Glutamatergic neuron (in vitro differentiated cells): Measurements from ENCODE around the gene GIMAP7. TPM values are rescaled to one million over a fixed set of nuclear protein-coding genes. Genes with fewer than 3 reads are reported as not detected.
"Not testable (repeated sequence)": the region's sequence is repeated elsewhere in the genome, so short reads cannot be mapped to it uniquely, and the experiment has no call there.

Experiments
- DNase-seq: peaks from one replicate; pipeline ENCODE4 v3.0.0; 2022
- H3K27ac Mint-ChIP-seq: one replicate; pipeline ENCODE4 v1.8.0; 2020; ENCODE audit warnings: mild to moderate bottlenecking, mixed read lengths, inconsistent platforms; ENCODE audit not compliant: unreplicated experiment
- H3K27me3 Mint-ChIP-seq: one replicate; pipeline ENCODE4 v1.8.0; 2020; ENCODE audit warnings: mild to moderate bottlenecking, moderate library complexity, mixed read lengths, inconsistent platforms; ENCODE audit not compliant: unreplicated experiment
- H3K36me3 Mint-ChIP-seq: one replicate; pipeline ENCODE4 v1.8.0; 2020; ENCODE audit warnings: mild to moderate bottlenecking, mixed read lengths, inconsistent platforms; ENCODE audit not compliant: unreplicated experiment
- H3K4me1 Mint-ChIP-seq: one replicate; pipeline ENCODE4 v1.8.0; 2020; ENCODE audit warnings: mild to moderate bottlenecking, low read depth, mixed read lengths, inconsistent platforms; ENCODE audit not compliant: unreplicated experiment
- H3K4me3 Mint-ChIP-seq: one replicate; pipeline ENCODE4 v1.8.0; 2020; ENCODE audit warnings: mild to moderate bottlenecking, mixed read lengths, inconsistent platforms; ENCODE audit not compliant: unreplicated experiment
- H3K9me3 Mint-ChIP-seq: one replicate; pipeline ENCODE4 v1.8.0; 2020; ENCODE audit warnings: mild to moderate bottlenecking, moderate library complexity, mixed read lengths, inconsistent platforms; ENCODE audit not compliant: unreplicated experiment
- total RNA-seq: library from RNA; stranded (reverse); fragmentation: NEBNext Ultra II Directional; extraction: Animal tissue kit (Norgen Biotek cat#: 25700); gene quantifications from one replicate; pipeline ENCODE4 v1.2.1, GENCODE V29; 2021; ENCODE audit not compliant: unreplicated experiment
- TF ChIP-seq, protein P1 (sequence below): fragments of 200-600 bp; sonication (generic); IDR thresholded peaks from one replicate; pipeline ENCODE4 v1.5.0; 2021; ENCODE audit not compliant: partially characterized antibody, unreplicated experiment

The GIMAP7 gene
- total RNA-seq, 1 donor from 2014 or later: not detected

GRCh38 chr7:150481186-150481920, 33.3 kb upstream of the GIMAP7 start:
- DNase-seq: no peak
- Mint-ChIP-seq H3K27ac (no peak overlapping the region), H3K4me1 (no peaks in the 10 kb centered on the region), H3K36me3 (no peaks in the 10 kb centered on the region), H3K9me3 (no peaks in the 10 kb centered on the region), H3K4me3 (no peak overlapping the region), H3K27me3 (no peaks in the 10 kb centered on the region)
- TF ChIP-seq, protein P1, sequence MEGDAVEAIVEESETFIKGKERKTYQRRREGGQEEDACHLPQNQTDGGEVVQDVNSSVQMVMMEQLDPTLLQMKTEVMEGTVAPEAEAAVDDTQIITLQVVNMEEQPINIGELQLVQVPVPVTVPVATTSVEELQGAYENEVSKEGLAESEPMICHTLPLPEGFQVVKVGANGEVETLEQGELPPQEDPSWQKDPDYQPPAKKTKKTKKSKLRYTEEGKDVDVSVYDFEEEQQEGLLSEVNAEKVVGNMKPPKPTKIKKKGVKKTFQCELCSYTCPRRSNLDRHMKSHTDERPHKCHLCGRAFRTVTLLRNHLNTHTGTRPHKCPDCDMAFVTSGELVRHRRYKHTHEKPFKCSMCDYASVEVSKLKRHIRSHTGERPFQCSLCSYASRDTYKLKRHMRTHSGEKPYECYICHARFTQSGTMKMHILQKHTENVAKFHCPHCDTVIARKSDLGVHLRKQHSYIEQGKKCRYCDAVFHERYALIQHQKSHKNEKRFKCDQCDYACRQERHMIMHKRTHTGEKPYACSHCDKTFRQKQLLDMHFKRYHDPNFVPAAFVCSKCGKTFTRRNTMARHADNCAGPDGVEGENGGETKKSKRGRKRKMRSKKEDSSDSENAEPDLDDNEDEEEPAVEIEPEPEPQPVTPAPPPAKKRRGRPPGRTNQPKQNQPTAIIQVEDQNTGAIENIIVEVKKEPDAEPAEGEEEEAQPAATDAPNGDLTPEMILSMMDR: no peak

- H3K9me3 Mint-ChIP-seq: no peaks in the 10 kb centered on the region
- H3K27ac Mint-ChIP-seq: no peak overlapping the region
- no peaks in the 10 kb centered on the region for H3K36me3 Mint-ChIP-seq
- no peaks in the 10 kb centered on the region for H3K4me1 Mint-ChIP-seq
- TF ChIP-seq, protein P1: no peak
- H3K27me3 Mint-ChIP-seq: no peaks in the 10 kb centered on the region
- no peak for DNase-seq
- no peak overlapping the region for H3K4me3 Mint-ChIP-seq
Measured at GRCh38 chr7:150481922-150482321, 32.8 kb upstream of the GIMAP7 start.

DNA sequence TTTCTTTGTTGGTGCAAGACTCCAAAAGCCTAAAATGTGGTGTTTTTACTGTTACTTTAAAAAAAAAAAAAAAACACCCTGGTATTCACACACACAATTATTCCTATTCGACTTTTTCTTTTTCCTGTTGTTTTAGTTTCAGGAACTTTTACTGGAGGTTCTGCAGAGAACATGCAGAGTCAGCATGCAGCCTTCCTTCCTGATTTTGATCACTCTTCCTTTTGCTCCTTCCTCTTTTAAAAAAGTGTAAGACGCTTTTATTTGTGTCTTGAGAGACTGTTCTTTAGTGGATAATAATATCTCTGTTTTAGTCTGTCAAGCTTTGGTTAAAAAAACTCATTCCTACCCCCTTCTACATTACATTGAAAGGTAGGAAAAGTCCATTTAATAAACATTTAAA, 31.2 kb upstream of the GIMAP7 start:
- not testable (repeated sequence) for H3K27me3 Mint-ChIP-seq, H3K27ac Mint-ChIP-seq, DNase-seq, H3K4me3 Mint-ChIP-seq, H3K4me1 Mint-ChIP-seq, H3K36me3 Mint-ChIP-seq, H3K9me3 Mint-ChIP-seq

- H3K27me3 Mint-ChIP-seq, H3K4me3 Mint-ChIP-seq, H3K9me3 Mint-ChIP-seq, H3K27ac Mint-ChIP-seq, H3K4me1 Mint-ChIP-seq, H3K36me3 Mint-ChIP-seq, DNase-seq: not testable (repeated sequence)
Measured at GRCh38 chr7:150484071-150484470, 30.6 kb upstream of the GIMAP7 start.

GRCh38 chr7:150487625-150488024, 27.0 kb upstream of the GIMAP7 start:
- Mint-ChIP-seq H3K36me3 (no peaks in the 10 kb centered on the region), H3K27me3 (no peaks in the 10 kb centered on the region), H3K4me1 (no peaks in the 10 kb centered on the region), H3K9me3 (no peaks in the 10 kb centered on the region), H3K27ac (no peak overlapping the region), H3K4me3 (no peak overlapping the region)
- TF ChIP-seq, protein P1: no peak
- no peak for DNase-seq

DNA sequence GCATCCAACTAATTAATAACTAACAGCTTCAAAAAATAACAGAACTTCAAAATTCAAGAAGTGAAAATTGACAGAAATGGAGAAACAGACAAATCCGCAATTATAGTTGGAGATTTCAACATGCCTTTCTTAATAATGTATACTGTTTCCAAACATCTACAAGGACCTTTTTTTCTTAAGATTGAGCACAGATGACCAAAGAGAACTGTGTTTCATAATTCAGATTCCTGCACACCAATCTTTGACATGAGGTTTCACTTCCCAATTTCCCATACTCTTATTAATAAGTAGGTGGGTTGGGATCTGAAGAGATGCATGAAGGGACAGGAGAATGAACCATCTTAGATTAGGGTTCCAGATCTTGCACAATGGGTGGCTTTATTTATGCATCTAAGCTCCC, 24.9 kb upstream of the GIMAP7 start:
- no peaks in the 10 kb centered on the region for H3K4me1 Mint-ChIP-seq
- H3K27ac Mint-ChIP-seq: no peak overlapping the region
- DNase-seq: no peak
- H3K9me3 Mint-ChIP-seq: no peaks in the 10 kb centered on the region
- no peak overlapping the region for H3K4me3 Mint-ChIP-seq
- no peaks in the 10 kb centered on the region for H3K36me3 Mint-ChIP-seq
- TF ChIP-seq, protein P1: no peak
- no peaks in the 10 kb centered on the region for H3K27me3 Mint-ChIP-seq

DNA sequence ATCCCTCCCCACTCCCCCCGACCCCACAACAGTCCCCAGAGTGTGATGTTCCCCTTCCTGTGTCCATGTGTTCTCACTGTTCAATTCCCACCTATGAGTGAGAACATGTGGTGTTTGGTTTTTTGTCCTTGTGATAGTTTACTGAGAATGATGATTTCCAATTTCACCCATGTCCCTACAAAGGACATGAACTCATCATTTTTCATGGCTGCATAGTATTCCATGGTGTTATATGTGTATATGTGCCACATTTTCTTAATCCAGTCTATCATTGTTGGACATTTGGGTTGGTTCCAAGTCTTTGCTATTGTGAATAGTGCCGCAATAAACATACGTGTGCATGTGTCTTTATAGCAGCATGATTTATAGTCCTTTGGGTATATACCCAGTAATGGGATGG, 21.2 kb upstream of the GIMAP7 start:
- not testable (repeated sequence) for H3K27ac Mint-ChIP-seq

More for the DNA sequence above, 21.2 kb upstream of the GIMAP7 start:
- H3K36me3 Mint-ChIP-seq, H3K9me3 Mint-ChIP-seq, H3K4me1 Mint-ChIP-seq, H3K4me3 Mint-ChIP-seq, DNase-seq, H3K27me3 Mint-ChIP-seq: not testable (repeated sequence)
